ENCODE measurements around the gene SLPI. TPM values are rescaled to one million over a fixed set of nuclear protein-coding genes. Genes with fewer than 3 reads are reported as not detected.
A peak's percentile ranks its signal among the peaks of the same experiment; 100 is the strongest.

Gene SLPI
- total and polyA plus RNA-seq, 2 of the 13 experiments (the other 11 are each of a cell fraction or from before 2014, with no cell fraction given), result 0.13 TPM; not detected in 1

DNA sequence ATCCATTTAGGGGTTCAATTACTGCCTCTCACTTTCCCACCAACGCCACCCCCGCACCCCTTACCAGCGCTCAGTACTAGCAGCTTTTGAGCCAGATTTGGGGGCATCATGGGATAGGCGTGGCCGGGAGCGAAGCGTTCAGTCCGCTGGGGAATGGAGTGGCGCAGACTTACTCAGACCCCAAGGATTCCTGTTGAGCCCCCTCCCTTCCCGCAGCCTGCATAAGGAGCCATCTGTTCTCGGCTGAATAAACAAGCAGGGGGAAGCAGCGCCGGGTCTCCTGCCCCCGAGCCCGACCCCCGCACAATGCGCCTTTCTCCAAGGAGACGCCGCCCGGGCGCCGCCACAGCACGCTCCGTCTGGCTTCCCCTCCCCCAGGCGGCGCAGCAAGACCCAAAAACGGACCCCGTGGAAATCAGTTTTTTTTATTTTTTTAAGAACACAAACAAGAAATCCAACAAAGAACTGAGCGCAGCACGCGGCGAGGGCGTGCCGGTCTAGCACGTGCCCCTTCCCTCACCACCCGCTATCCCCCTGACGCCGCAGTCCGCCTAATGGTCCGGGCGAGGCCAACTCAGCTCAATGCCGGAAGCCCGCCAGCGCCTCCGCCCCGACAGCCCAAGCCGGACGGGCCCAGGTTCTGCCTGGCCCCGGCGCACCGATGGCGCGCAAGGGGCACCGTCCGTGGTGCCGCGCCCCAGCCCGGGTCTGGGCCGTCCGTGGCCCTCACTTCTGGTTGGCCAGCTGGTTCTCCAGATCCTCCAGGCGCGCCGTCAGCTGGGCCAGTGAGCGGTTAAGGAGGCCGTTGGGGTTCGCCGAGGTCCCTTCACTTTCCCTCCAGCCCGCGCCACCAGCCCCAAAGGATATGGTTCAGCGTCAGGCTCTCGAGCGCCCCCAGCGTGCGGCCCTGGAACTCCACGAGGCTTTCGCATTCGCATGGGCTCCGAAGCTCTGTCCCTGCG, 39.0 kb upstream of the SLPI start (continued):
- TF ChIP-seq SAFB2 (CRISPR knock-in tag; IDR thresholded peaks at IDR 0.05; ENCODE audit: borderline replicate concordance, low read depth) (peak; percentile 45; the same call in 1 of the 2 replicates), PITX1 (CRISPR knock-in tag; IDR thresholded peaks at IDR 0.05) (0 out of 2 replicates have a peak, but pooled peaks have one; percentile 11), ZNF782 (CRISPR knock-in tag; IDR thresholded peaks at IDR 0.05; ENCODE audit: borderline replicate concordance) (0 out of 2 replicates have a peak, but pooled peaks have one; percentile 46), HIVEP1 (CRISPR knock-in tag; IDR thresholded peaks at IDR 0.05) (no peak; the same call in 1 of the 2 replicates), SRSF1 (optimal IDR thresholded peaks at IDR 0.05; ENCODE audit: low read depth, low read length) (no peak), SCMH1 (CRISPR knock-in tag; IDR thresholded peaks at IDR 0.05; ENCODE audit: borderline replicate concordance) (no peak), HOXA7 (CRISPR knock-in tag; IDR thresholded peaks at IDR 0.05) (no peak), RXRB (CRISPR knock-in tag; IDR thresholded peaks at IDR 0.05; ENCODE audit: borderline replicate concordance) (no peak), RBM39 (IDR thresholded peaks at IDR 0.05; ENCODE audit: low read depth, low read length, poor library complexity, severe bottlenecking) (peak; percentile 90), ZBTB7B (CRISPR knock-in tag; IDR thresholded peaks at IDR 0.05) (peak; percentile 39; the same call in 1 of the 2 replicates), ZNF841 (CRISPR knock-in tag; IDR thresholded peaks at IDR 0.05; ENCODE audit: borderline replicate concordance) (no peak), ZBTB20 (CRISPR knock-in tag; IDR thresholded peaks at IDR 0.05; ENCODE audit: borderline replicate concordance, low read depth) (no peak), KLF16 (CRISPR knock-in tag; IDR thresholded peaks at IDR 0.05) (no peak), NFIB (CRISPR knock-in tag; IDR thresholded peaks at IDR 0.05; ENCODE audit: borderline replicate concordance) (no peak), ZNF564 (CRISPR knock-in tag; IDR thresholded peaks at IDR 0.05) (no peak), NR2F6 (IDR thresholded peaks at IDR 0.05) (no peak), NR2F6 (CRISPR knock-in tag; IDR thresholded peaks at IDR 0.05) (0 out of 2 replicates have a peak, but pooled peaks have one; percentile 11), ZNF724P (CRISPR knock-in tag; IDR thresholded peaks at IDR 0.05; ENCODE audit: borderline replicate concordance) (no peak), ZNF253 (CRISPR knock-in tag; IDR thresholded peaks at IDR 0.05; ENCODE audit: borderline replicate concordance) (0 out of 2 replicates have a peak, but pooled peaks have one; percentile 55), ZFP82 (CRISPR knock-in tag; IDR thresholded peaks at IDR 0.05; ENCODE audit: borderline replicate concordance) (peak; percentile 62; the same call in 1 of the 2 replicates), NFATC3 (CRISPR knock-in tag; IDR thresholded peaks at IDR 0.05) (no peak), KLF6 (CRISPR knock-in tag; IDR thresholded peaks at IDR 0.05) (no peak), MEIS2 (CRISPR knock-in tag; IDR thresholded peaks at IDR 0.05) (0 out of 2 replicates have a peak, but pooled peaks have one; percentile 51), DNMT1 (CRISPR knock-in tag; IDR thresholded peaks at IDR 0.05) (peak; percentile 77; the same call in 1 of the 2 replicates), MEIS1 (CRISPR knock-in tag; IDR thresholded peaks at IDR 0.05; ENCODE audit: borderline replicate concordance) (0 out of 2 replicates have a peak, but pooled peaks have one; percentile 28)
- TF ChIP-seq, protein P1, sequence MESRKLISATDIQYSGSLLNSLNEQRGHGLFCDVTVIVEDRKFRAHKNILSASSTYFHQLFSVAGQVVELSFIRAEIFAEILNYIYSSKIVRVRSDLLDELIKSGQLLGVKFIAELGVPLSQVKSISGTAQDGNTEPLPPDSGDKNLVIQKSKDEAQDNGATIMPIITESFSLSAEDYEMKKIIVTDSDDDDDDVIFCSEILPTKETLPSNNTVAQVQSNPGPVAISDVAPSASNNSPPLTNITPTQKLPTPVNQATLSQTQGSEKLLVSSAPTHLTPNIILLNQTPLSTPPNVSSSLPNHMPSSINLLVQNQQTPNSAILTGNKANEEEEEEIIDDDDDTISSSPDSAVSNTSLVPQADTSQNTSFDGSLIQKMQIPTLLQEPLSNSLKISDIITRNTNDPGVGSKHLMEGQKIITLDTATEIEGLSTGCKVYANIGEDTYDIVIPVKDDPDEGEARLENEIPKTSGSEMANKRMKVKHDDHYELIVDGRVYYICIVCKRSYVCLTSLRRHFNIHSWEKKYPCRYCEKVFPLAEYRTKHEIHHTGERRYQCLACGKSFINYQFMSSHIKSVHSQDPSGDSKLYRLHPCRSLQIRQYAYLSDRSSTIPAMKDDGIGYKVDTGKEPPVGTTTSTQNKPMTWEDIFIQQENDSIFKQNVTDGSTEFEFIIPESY (CRISPR knock-in tag; IDR thresholded peaks at IDR 0.05), result peak; percentile 44; the same call in 1 of the 2 replicates
- TF ChIP-seq, protein P2, sequence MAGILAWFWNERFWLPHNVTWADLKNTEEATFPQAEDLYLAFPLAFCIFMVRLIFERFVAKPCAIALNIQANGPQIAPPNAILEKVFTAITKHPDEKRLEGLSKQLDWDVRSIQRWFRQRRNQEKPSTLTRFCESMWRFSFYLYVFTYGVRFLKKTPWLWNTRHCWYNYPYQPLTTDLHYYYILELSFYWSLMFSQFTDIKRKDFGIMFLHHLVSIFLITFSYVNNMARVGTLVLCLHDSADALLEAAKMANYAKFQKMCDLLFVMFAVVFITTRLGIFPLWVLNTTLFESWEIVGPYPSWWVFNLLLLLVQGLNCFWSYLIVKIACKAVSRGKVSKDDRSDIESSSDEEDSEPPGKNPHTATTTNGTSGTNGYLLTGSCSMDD (CRISPR knock-in tag; IDR thresholded peaks at IDR 0.05), result 0 out of 2 replicates have a peak, but pooled peaks have one; percentile 44
